Endothelial cell of umbilical vein (primary cell): ENCODE measurements around the gene NAXE. TPM values are rescaled to one million over a fixed set of nuclear protein-coding genes. Genes with fewer than 3 reads are reported as not detected.
A peak's percentile ranks its signal among the peaks of the same experiment; 100 is the strongest.

Experiments used
- BruUV-seq: library from RNA; stranded (reverse); fragments of 400-500 nt; replicated peaks from 2 replicates; lab custom pipeline; 2021; lab: Mats Ljungman, UMichigan
- CTCF ChIA-PET: fragments of 300-600, 350-600 bp; sonication (Branson Sonifier 250); formaldehyde crosslinking; loops from one replicate; lab custom pipeline; 2021; ENCODE audit warnings: antibody characterized with exemption, inconsistent platforms; lab: Charles Lee
- POLR2A ChIA-PET: fragments of 300-600, 350-600 bp; sonication (Branson Sonifier 250); formaldehyde crosslinking; loops from one replicate; lab custom pipeline; 2021; ENCODE audit warnings: antibody characterized with exemption, inconsistent platforms; lab: Charles Lee
- DNase-seq: peaks from one replicate; pipeline ENCODE4 v3.0.0-alpha.2; 2011; ENCODE audit warnings: low read depth, low spot score
- FAIRE-seq: peaks from 2 replicates; lab custom pipeline; 2011; peaks lifted over from hg19 to GRCh38; lab: Jason Lieb, UNC
- H2AFZ ChIP-seq: 2 replicates; pipeline ENCODE4 v1.6.0; 2012; ENCODE audit warnings: low read depth, low read length, control low read depth, inconsistent platforms
- H3K27ac ChIP-seq: 2 replicates; pipeline ENCODE4 v1.5.1; 2011; ENCODE audit warnings: low read depth, mild to moderate bottlenecking, control low read depth, low read length, moderate library complexity; ENCODE audit not compliant: insufficient read depth
- H3K27me3 ChIP-seq, 2 experiments: 2 replicates each; pipeline versions ENCODE4 v1.6.0 to v1.6.1; 2011; ENCODE audit warnings: low read length in 2 of 2, mixed read lengths in 1 of 2; ENCODE audit not compliant: control insufficient read depth in 2 of 2, insufficient read depth in 2 of 2
- H3K36me3 ChIP-seq, 2 experiments: 2 replicates in 1 of 2; 3 replicates in 1 of 2; pipeline ENCODE4 v1.5.1; 2011; ENCODE audit warnings: low read length in 2 of 2, mild to moderate bottlenecking in 1 of 2, moderate library complexity in 1 of 2; ENCODE audit not compliant: control insufficient read depth in 2 of 2, insufficient read depth in 2 of 2; ENCODE audit errors: extremely low read depth in 1 of 2
- H3K4me1 ChIP-seq: 3 replicates; pipeline ENCODE4 v1.5.1; 2011; ENCODE audit warnings: mild to moderate bottlenecking, low read length; ENCODE audit not compliant: control insufficient read depth, insufficient read depth; ENCODE audit errors: extremely low read depth
- H3K4me2 ChIP-seq: 2 replicates; pipeline ENCODE4 v1.6.1; 2011; ENCODE audit warnings: low read length, control low read depth, mixed read lengths; ENCODE audit not compliant: insufficient read depth
- H3K4me3 ChIP-seq, 3 experiments: fragments of 200-600 bp in 1 of 3; sonication (generic), shearing (Covaris generic) in 1 of 3; replicated peaks in 1 of 3; 2 replicates each; pipeline ENCODE4 v1.5.1; 2011 to 2016; ENCODE audit warnings: control low read depth in 3 of 3, low read length in 3 of 3, mild to moderate bottlenecking in 2 of 3, inconsistent platforms in 1 of 3, low read depth in 1 of 3, moderate library complexity in 1 of 3; ENCODE audit not compliant: insufficient read depth in 1 of 3
- H3K79me2 ChIP-seq: 2 replicates; pipeline ENCODE4 v1.6.0; 2012; ENCODE audit warnings: low read length, inconsistent platforms; ENCODE audit not compliant: control insufficient read depth, insufficient read depth
- H3K9ac ChIP-seq: replicated peaks from 2 replicates; pipeline ENCODE3; 2011; ENCODE audit warnings: low read length, control low read depth; ENCODE audit not compliant: insufficient read depth; ENCODE audit errors: extremely low read depth
- H3K9me1 ChIP-seq: replicated peaks from 3 replicates; pipeline ENCODE4 v1.6.0; 2011; ENCODE audit warnings: mild to moderate bottlenecking, low read length; ENCODE audit not compliant: control insufficient read depth, insufficient read depth; ENCODE audit errors: extremely low read depth
- H3K9me3 ChIP-seq: replicated peaks from 2 replicates; pipeline ENCODE4 v1.5.1; 2012; ENCODE audit warnings: low read length, inconsistent platforms; ENCODE audit not compliant: control insufficient read depth, insufficient read depth
- H4K20me1 ChIP-seq: replicated peaks from 2 replicates; pipeline ENCODE3; 2011; ENCODE audit warnings: mild to moderate bottlenecking, low read length; ENCODE audit not compliant: control insufficient read depth, insufficient read depth; ENCODE audit errors: extremely low read depth
- EZH2 ChIP-seq: IDR thresholded peaks from 2 replicates; pipeline ENCODE4 v1.6.1; 2012; ENCODE audit warnings: borderline replicate concordance, low read depth, mild to moderate bottlenecking, moderate library complexity, low read length, inconsistent platforms; ENCODE audit not compliant: severe bottlenecking
- FOS ChIP-seq: IDR thresholded peaks from 2 replicates; pipeline ENCODE4 v1.6.1; 2011; ENCODE audit warnings: mild to moderate bottlenecking, low read length, moderate library complexity, borderline replicate concordance; ENCODE audit not compliant: insufficient read depth
- GATA2 ChIP-seq: IDR thresholded peaks from 2 replicates; pipeline ENCODE4 v1.7.0; 2011; ENCODE audit warnings: low read depth, mild to moderate bottlenecking, moderate library complexity, mixed read lengths, low read length; ENCODE audit not compliant: insufficient read length, insufficient read depth
- JUN ChIP-seq: IDR thresholded peaks from 2 replicates; pipeline ENCODE4 v1.6.1; 2011; ENCODE audit warnings: borderline replicate concordance, low read depth; ENCODE audit not compliant: insufficient read length, insufficient read depth
- MYC ChIP-seq: IDR thresholded peaks from one replicate; pipeline ENCODE4 v1.6.1; 2011; ENCODE audit warnings: mild to moderate bottlenecking, low read depth, low read length
- POLR2A ChIP-seq: IDR thresholded peaks from 2 replicates; pipeline ENCODE4 v1.6.1; 2012; ENCODE audit warnings: low read depth, mild to moderate bottlenecking, control low read depth, low read length
- POLR2AphosphoS5 ChIP-seq: IDR thresholded peaks from 2 replicates; pipeline ENCODE4 v1.6.1; 2012; ENCODE audit warnings: low read depth, mild to moderate bottlenecking, control low read depth, low read length, moderate library complexity; ENCODE audit not compliant: insufficient read depth
- dilution Hi-C: fragments of 300-500 bp; cut with MboI; formaldehyde crosslinking; loops from one replicate; pipeline ENCODE4 v1.15.0; 2019; ENCODE audit warnings: low sequenced_read_pairs; ENCODE audit not compliant: extremely low pct_ligation_motif_present
- intact Hi-C: fragments of 100-400 bp; cut with micrococcal nuclease; formaldehyde crosslinking; loops from one replicate; pipeline ENCODE4 v1.10.0; 2022
- polyA plus RNA-seq, 4 experiments: library from polyadenylated mRNA; depleted of rRNA in 3 of 4; stranded (reverse) in 3 of 4; unstranded in 1 of 4; fragments of >200 nt; gene quantifications; 2 replicates each; pipeline versions ENCODE4 v1.2.1 to v1.2.3, GENCODE V29; 2011 to 2012; ENCODE audit warnings: missing spikeins in 1 of 4
- total RNA-seq: library from RNA; stranded (reverse); gene quantifications from 2 replicates; pipeline ENCODE4 v1.2.3, GENCODE V29; 2021
- TF ChIP-seq, protein P1 (sequence below): IDR thresholded peaks from 2 replicates; pipeline ENCODE4 v1.6.1; 2011; ENCODE audit not compliant: insufficient read depth, insufficient read length
- TF ChIP-seq, protein P2 (sequence below), 2 donors: IDR thresholded peaks; 1 replicate in 1 of 2; 2 replicates in 1 of 2; pipeline ENCODE4 v1.5.1; 2011; ENCODE audit warnings: low read length in 2 of 2, mild to moderate bottlenecking in 2 of 2, moderate library complexity in 2 of 2, control low read depth in 1 of 2, inconsistent platforms in 1 of 2, low read depth in 1 of 2; ENCODE audit not compliant: insufficient read depth in 1 of 2; ENCODE audit errors: extremely low read depth in 1 of 2

NAXE gene
- total and polyA plus RNA-seq, 2 donors (not counting 3 experiments of a cell fraction or from before 2014, with no cell fraction given) = 76.2 to 187 TPM

DNA sequence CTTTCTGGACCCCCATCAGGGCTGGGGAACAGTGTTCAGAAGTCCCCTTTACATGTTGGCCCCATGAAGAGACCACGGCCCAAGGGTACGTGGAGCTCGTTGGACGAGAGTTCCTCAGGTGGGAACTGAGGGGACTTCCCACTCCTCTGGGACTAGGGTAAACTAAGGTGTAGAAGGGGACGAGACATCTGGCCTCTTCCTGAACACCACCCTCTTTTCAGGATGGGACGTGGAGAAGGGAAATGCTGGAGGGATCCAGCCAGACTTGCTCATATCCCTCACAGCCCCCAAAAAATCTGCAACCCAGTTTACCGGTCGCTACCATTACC lies 2.0 kb downstream of the NAXE start:
- no peak for DNase-seq
- no peaks in the 10 kb centered on the region for H4K20me1 ChIP-seq
- no TSS peak for BruUV-seq
- dilution Hi-C loops (no loop called here), intact Hi-C loops (loop anchor here (1.0 to 5.0 kb wide), 2 partner anchors 8 to 91 kb away; partner anchors contain the start of genes GPATCH4 and MEF2D)
- no peaks in the 10 kb centered on the region for H3K27me3 ChIP-seq
- ChIA-PET POLR2A (interaction anchor here (0.6 kb wide), 1 partner anchor 23 kb away, joined by 7 read pairs; no protein-coding TSS in a partner anchor), CTCF (interaction anchor here (0.7 to 4.9 kb wide), 6 partner anchors 11 to 148 kb away, joined by 3 to 32 read pairs (median 4); no protein-coding TSS in a partner anchor)
- no peak for TF ChIP-seq FOS
- peaks cover 0 to 34% of the 10 kb centered on the region in 2 experiments for H3K36me3 ChIP-seq
- H2AFZ ChIP-seq = no peak overlapping the region
- H3K27ac ChIP-seq = peak overlapping the region; percentile 34
- no peaks in the 10 kb centered on the region for H3K9me1 ChIP-seq
- no peaks in the 10 kb centered on the region for H3K9me3 ChIP-seq
- H3K79me2 ChIP-seq = peaks cover 8% of the 10 kb centered on the region
- H3K4me1 ChIP-seq = peaks cover 17% of the 10 kb centered on the region
- H3K9ac ChIP-seq = no peak overlapping the region
- H3K4me2 ChIP-seq = no peak overlapping the region
- FAIRE-seq = no peak
- no peak overlapping the region for H3K4me3 ChIP-seq

DNA sequence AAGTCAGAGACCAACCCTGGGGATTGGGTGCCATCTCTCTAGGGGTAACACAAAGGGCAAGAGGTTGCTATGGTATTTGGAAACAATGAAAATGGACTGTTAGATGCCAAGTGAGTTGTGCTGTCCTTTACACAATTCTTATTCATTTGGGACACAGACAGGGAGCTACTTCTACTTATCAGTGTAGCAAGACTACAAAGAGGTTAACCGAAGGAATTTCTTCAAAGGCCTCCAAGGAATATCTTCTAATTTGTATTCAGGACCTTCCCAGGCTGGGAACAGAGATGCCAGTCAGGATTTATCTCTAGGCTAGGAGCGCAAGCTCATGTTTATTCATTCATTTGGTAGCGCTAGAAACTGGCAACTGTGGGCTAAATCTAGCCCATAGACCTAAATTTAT lies 2.6 kb downstream of the NAXE start:
- H3K79me2 ChIP-seq = peaks cover 8% of the 10 kb centered on the region
- peaks cover 17% of the 10 kb centered on the region for H3K4me1 ChIP-seq
- H3K9me3 ChIP-seq = no peaks in the 10 kb centered on the region
- TF ChIP-seq GATA2 = no peak
- no peak for TF ChIP-seq MYC
- TF ChIP-seq, protein P1, sequence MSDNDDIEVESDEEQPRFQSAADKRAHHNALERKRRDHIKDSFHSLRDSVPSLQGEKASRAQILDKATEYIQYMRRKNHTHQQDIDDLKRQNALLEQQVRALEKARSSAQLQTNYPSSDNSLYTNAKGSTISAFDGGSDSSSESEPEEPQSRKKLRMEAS = no peak
- no peak for TF ChIP-seq POLR2A
- no peak for TF ChIP-seq FOS
- TF ChIP-seq JUN = no peak
- TF ChIP-seq, protein P2, sequence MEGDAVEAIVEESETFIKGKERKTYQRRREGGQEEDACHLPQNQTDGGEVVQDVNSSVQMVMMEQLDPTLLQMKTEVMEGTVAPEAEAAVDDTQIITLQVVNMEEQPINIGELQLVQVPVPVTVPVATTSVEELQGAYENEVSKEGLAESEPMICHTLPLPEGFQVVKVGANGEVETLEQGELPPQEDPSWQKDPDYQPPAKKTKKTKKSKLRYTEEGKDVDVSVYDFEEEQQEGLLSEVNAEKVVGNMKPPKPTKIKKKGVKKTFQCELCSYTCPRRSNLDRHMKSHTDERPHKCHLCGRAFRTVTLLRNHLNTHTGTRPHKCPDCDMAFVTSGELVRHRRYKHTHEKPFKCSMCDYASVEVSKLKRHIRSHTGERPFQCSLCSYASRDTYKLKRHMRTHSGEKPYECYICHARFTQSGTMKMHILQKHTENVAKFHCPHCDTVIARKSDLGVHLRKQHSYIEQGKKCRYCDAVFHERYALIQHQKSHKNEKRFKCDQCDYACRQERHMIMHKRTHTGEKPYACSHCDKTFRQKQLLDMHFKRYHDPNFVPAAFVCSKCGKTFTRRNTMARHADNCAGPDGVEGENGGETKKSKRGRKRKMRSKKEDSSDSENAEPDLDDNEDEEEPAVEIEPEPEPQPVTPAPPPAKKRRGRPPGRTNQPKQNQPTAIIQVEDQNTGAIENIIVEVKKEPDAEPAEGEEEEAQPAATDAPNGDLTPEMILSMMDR (IDR thresholded peaks at IDR 0.05; ENCODE audit: extremely low read depth in 1 of 2, insufficient read depth in 1 of 2, low read depth in 1 of 2, low read length in 2 of 2) = no peak
- no peak for TF ChIP-seq EZH2
- no peak for TF ChIP-seq POLR2AphosphoS5
- intact Hi-C loops = loop anchor here (5.0 kb wide), 1 partner anchor 92 kb away; the partner anchor contains the start of gene MEF2D
- H3K4me2 ChIP-seq = no peak overlapping the region
- no peaks in the 10 kb centered on the region for H3K9me1 ChIP-seq
- H3K4me3 ChIP-seq = no peak overlapping the region
- no peaks in the 10 kb centered on the region for H4K20me1 ChIP-seq
- no TSS peak for BruUV-seq
- dilution Hi-C loops = no loop called here
- no peak overlapping the region for H2AFZ ChIP-seq
- CTCF ChIA-PET = interaction anchor here (0.7 to 4.9 kb wide), 3 partner anchors 12 to 148 kb away, joined by 3 to 32 read pairs (median 4); no protein-coding TSS in a partner anchor
- no peak overlapping the region for H3K9ac ChIP-seq
- no peaks in the 10 kb centered on the region for H3K27me3 ChIP-seq
- POLR2A ChIA-PET = no interaction called here
- H3K36me3 ChIP-seq = peaks cover 0 to 34% of the 10 kb centered on the region in 2 experiments
- FAIRE-seq (no peak), DNase-seq (no peak)
- no peak overlapping the region for H3K27ac ChIP-seq
